ENCODE measurements around the gene CAPN12.
A peak's percentile ranks its signal among the peaks of the same experiment; 100 is the strongest.

CAPN12 gene

GRCh38 chr19:38739440-38740256, 4.6 kb downstream of the CAPN12 start:
- no peaks in the 10 kb centered on the region for H3K36me3 ChIP-seq
- H3K27me3 ChIP-seq, result peaks cover 40% of the 10 kb centered on the region
- H3K4me1 ChIP-seq (ENCODE audit: control insufficient read depth in 1 of 2, insufficient read depth in 1 of 2, low read depth in 1 of 2, low read length in 1 of 2), result peaks cover 17 to 27% of the 10 kb centered on the region in 2 experiments
- H3K4me3 ChIP-seq (ENCODE audit: low read depth in 1 of 2, low read length in 1 of 2), result no peak overlapping the region
- H3K9me3 ChIP-seq, result no peaks in the 10 kb centered on the region
- no peak overlapping the region for H3K27ac ChIP-seq
- TF ChIP-seq CTCF (IDR thresholded peaks at IDR 0.05), result no peak

- Histone ChIP-seq H3K4me3 (ENCODE audit: low read depth in 1 of 2, low read length in 1 of 2) (no peak overlapping the region), H3K4me1 (ENCODE audit: control insufficient read depth in 1 of 2, insufficient read depth in 1 of 2, low read depth in 1 of 2, low read length in 1 of 2) (peaks cover 24 to 37% of the 10 kb centered on the region in 2 experiments), H3K27me3 (peaks cover 40% of the 10 kb centered on the region), H3K9me3 (no peaks in the 10 kb centered on the region), H3K27ac (no peak overlapping the region), H3K36me3 (no peaks in the 10 kb centered on the region)
- TF ChIP-seq CTCF (IDR thresholded peaks at IDR 0.05), result no peak
Measured at GRCh38 chr19:38737921-38738737, 6.1 kb downstream of the CAPN12 start.

DNA sequence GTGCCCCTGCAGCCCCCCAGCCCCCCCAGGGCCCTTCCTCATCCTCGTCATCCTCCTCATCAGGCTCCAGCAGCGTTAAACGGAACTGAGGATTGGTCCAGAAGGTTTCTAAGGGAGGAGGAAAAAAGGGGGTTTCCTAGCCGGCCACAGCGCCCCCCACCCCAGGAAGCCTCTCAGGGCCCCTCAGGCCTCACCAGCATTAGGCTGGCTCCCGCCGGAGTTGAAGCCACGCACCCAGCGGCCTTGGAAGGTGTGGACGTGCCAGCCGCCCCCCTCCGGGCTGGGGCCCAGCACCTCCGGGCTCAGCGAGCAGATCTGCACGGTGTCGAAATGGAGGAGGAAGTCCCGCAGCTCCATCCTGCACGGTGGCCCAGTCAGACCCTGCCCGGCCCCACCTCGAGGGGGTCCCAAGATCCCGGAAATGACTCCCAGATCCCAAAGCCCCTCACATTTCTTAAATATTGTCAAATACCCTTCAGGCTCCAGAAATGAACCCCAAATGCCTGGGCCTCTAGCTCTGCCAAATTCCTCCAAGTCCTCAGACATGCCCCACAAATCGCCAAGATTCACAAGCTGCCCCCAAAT, 6.9 kb downstream of the CAPN12 start:
- Histone ChIP-seq H3K4me3 (ENCODE audit: low read depth in 1 of 2, low read length in 1 of 2) (peak overlapping the region; percentile 25 to 56), H3K36me3 (no peaks in the 10 kb centered on the region), H3K27ac (no peak overlapping the region), H3K9me3 (no peaks in the 10 kb centered on the region), H3K27me3 (peaks cover 40% of the 10 kb centered on the region), H3K4me1 (ENCODE audit: control insufficient read depth in 1 of 2, insufficient read depth in 1 of 2, low read depth in 1 of 2, low read length in 1 of 2) (peaks cover 24 to 37% of the 10 kb centered on the region in 2 experiments)
- no peak for TF ChIP-seq CTCF (IDR thresholded peaks at IDR 0.05)

DNA sequence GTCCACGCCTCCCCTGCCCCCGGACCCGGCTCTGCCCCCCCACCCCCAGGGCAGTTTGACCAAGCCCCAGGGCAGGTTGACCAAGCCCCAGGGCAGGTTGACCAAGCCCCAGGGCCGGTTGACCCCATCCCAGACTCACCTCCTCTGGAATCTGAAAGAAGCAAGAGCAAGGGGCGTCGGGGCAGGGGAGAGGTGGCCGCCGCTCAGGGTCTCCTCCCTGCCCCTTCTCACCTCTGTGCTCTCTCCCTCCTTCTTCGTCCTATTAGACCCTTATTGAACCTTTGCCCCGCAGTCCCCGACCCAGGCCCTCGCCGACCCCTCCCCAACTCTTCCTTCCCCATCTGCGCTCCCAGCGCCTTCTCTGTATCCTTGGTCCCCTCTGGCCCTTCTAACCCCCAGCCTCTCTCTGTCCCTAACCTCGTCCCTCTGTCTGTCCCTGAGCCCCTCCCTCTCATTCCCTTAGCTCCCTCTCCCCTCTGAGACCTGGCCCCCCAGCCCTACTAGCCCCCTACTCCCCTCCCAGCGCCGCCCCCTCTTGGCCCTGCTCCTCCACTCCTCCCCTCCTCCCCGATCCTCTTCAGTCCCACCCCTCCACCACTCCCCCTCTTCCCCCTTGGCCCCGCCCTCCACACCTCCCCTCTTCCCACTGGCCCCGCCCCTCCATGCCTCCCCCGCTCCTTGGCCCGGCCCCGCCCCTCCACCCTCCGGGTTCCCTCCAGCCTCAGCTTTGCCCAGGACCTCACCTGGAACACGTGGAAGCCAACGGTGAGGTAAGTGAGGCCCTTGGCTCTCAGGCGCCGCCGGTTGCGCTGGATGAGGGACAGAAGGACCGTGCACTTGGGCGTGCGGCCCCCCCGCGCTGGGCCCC, 7.6 kb downstream of the CAPN12 start:
- peaks cover 24 to 37% of the 10 kb centered on the region in 2 experiments for H3K4me1 ChIP-seq (ENCODE audit: control insufficient read depth in 1 of 2, insufficient read depth in 1 of 2, low read depth in 1 of 2, low read length in 1 of 2)
- peaks cover 5% of the 10 kb centered on the region for H3K36me3 ChIP-seq
- no peak overlapping the region for H3K27ac ChIP-seq
- no peak for TF ChIP-seq CTCF (IDR thresholded peaks at IDR 0.05)
- H3K27me3 ChIP-seq, result peaks cover 40% of the 10 kb centered on the region
- H3K9me3 ChIP-seq, result no peaks in the 10 kb centered on the region
- H3K4me3 ChIP-seq (ENCODE audit: low read depth in 1 of 2, low read length in 1 of 2), result peak overlapping the region in 1 of 2 experiments; percentile 56

GRCh38 chr19:38736036-38736412, 8.2 kb downstream of the CAPN12 start:
- Histone ChIP-seq H3K27ac (no peak overlapping the region), H3K36me3 (peaks cover 11% of the 10 kb centered on the region), H3K4me3 (ENCODE audit: low read depth in 1 of 2, low read length in 1 of 2) (peak overlapping the region; percentile 27 to 56), H3K27me3 (peaks cover 40% of the 10 kb centered on the region), H3K9me3 (no peaks in the 10 kb centered on the region), H3K4me1 (ENCODE audit: control insufficient read depth in 1 of 2, insufficient read depth in 1 of 2, low read depth in 1 of 2, low read length in 1 of 2) (peaks cover 24 to 37% of the 10 kb centered on the region in 2 experiments)
- no peak for TF ChIP-seq CTCF (IDR thresholded peaks at IDR 0.05)
